GM18907 (cell line): ENCODE results near the gene LRRC4.

Experiments
- ATAC-seq: cut with Tn5 transposase; IDR thresholded peaks from one replicate; pipeline ENCODE4 v1.9.1; 2021; ENCODE audit warnings: mild to moderate bottlenecking, moderate library complexity; ENCODE audit not compliant: unreplicated experiment

LRRC4 gene

GRCh38 chr7:128032605-128033235, 1.5 kb upstream of the LRRC4 start:
- no peak for ATAC-seq

GRCh38 chr7:128031901-128032604, 816 bp upstream of the LRRC4 start:
- peak; percentile 77 for ATAC-seq

GRCh38 chr7:128030263-128030653, 979 bp downstream of the LRRC4 start:
- ATAC-seq: no peak

- no peak for ATAC-seq
Measured at GRCh38 chr7:128029405-128029995, 1.7 kb downstream of the LRRC4 start.

- no peak for ATAC-seq
Measured at GRCh38 chr7:128027485-128027980, 3.7 kb downstream of the LRRC4 start.

GRCh38 chr7:128026551-128026950, 4.7 kb downstream of the LRRC4 start:
- no peak for ATAC-seq

GRCh38 chr7:128025819-128026218, 5.4 kb downstream of the LRRC4 start:
- ATAC-seq: no peak

- ATAC-seq: no peak
Measured at GRCh38 chr7:128025380-128025779, 5.9 kb downstream of the LRRC4 start.

GRCh38 chr7:128024151-128024550, 7.1 kb downstream of the LRRC4 start:
- ATAC-seq: no peak

- ATAC-seq: no peak
Measured at GRCh38 chr7:128022631-128023532, 8.4 kb downstream of the LRRC4 start.

GRCh38 chr7:128021366-128021765, 9.9 kb downstream of the LRRC4 start:
- no peak for ATAC-seq

GRCh38 chr7:128020159-128020558, 11.1 kb downstream of the LRRC4 start:
- ATAC-seq: no peak

GRCh38 chr7:128019288-128019687, 11.9 kb downstream of the LRRC4 start:
- ATAC-seq: no peak

- no peak for ATAC-seq
Measured at GRCh38 chr7:128017862-128018845, 13.1 kb downstream of the LRRC4 start.

- no peak for ATAC-seq
Measured at GRCh38 chr7:128017460-128017859, 13.8 kb downstream of the LRRC4 start.

- no peak for ATAC-seq
Measured at GRCh38 chr7:128014811-128015210, 16.4 kb downstream of the LRRC4 start.

GRCh38 chr7:128011131-128011661, 20.0 kb downstream of the LRRC4 start:
- ATAC-seq: no peak

- no peak for ATAC-seq
Measured at GRCh38 chr7:128010391-128011127, 20.7 kb downstream of the LRRC4 start.

GRCh38 chr7:128008744-128009143, 22.5 kb downstream of the LRRC4 start:
- no peak for ATAC-seq
